ENCODE results near the gene BIN1.

The BIN1 gene

DNA sequence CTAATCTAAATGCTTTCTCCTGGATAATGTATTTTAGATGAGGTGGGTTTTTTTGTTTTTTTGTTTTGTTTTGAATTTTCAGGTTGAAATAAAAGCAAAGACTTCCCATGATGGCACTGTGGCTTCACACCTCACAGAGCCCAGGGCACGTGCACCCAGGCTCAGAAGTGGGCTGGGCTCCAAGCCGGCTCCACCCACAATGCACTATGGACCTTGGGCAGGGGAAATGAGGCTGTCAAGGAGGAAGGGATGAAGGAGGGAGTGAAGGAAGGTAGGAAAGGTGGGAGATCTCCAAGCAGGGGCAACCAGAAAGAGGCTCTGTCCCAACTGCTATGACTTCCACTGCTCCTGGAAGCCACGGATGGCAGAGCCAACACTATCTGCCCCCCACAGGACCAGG is 60.4 kb downstream of the BIN1 start:
- peaks cover 16% of the 10 kb centered on the region for H3K4me1 ChIP-seq (ENCODE audit: control insufficient read depth, insufficient read depth, low read length)
- H3K9ac ChIP-seq (ENCODE audit: low read depth, low read length) = no peak overlapping the region
- no peaks in the 10 kb centered on the region for H3K9me3 ChIP-seq (replicated peaks; ENCODE audit: low read length)
- peaks cover 44% of the 10 kb centered on the region for H3K36me3 ChIP-seq (ENCODE audit: insufficient read depth, low read length)
- H3K27me3 ChIP-seq (ENCODE audit: control insufficient read depth, insufficient read depth, low read length) = no peaks in the 10 kb centered on the region
- H3K4me2 ChIP-seq (ENCODE audit: low read length) = no peak overlapping the region
- no peak overlapping the region for H3K4me3 ChIP-seq (ENCODE audit: low read length)

DNA sequence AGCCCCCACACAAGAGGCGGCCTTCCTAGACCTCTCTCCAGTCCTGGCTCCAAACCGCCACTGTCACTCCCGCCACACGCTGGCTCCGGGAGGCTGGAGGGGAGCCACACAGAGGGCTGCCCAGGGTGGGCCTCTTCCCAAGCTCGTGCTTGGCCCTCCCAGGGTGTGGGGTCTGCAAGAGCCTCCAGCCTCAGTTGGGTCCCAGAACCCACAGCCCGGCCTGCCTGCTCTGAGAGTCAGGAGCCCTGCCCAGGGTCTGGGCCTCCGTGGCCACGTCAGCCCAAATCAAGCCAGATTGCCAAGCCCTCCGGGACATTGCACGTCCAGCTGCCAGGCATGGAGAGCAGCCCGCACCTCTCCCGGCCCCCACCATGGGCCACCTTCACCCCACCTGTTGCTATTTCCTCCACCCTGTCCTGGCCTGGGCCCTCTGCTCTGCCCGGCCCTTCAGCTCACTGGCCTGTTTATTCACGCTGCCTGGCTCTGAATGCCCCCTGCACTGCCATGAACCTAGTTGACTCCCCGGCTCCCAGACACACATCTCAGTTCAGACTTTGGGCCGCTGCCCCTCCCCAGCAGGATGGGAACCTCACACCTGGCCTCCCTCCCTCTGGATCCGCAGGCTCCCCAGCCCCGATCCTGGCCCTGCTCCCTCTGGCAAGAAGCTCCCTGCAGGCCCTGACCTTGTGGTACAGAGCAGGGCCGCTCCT is 61.0 kb downstream of the BIN1 start:
- Histone ChIP-seq H3K27me3 (ENCODE audit: control insufficient read depth, insufficient read depth, low read length) (no peaks in the 10 kb centered on the region), H3K4me3 (ENCODE audit: low read length) (no peak overlapping the region), H3K36me3 (ENCODE audit: insufficient read depth, low read length) (peaks cover 41% of the 10 kb centered on the region), H3K4me2 (ENCODE audit: low read length) (no peak overlapping the region), H3K4me1 (ENCODE audit: control insufficient read depth, insufficient read depth, low read length) (peaks cover 16% of the 10 kb centered on the region), H3K9me3 (replicated peaks; ENCODE audit: low read length) (no peaks in the 10 kb centered on the region), H3K9ac (ENCODE audit: low read depth, low read length) (peak overlapping the region; percentile 31)

DNA sequence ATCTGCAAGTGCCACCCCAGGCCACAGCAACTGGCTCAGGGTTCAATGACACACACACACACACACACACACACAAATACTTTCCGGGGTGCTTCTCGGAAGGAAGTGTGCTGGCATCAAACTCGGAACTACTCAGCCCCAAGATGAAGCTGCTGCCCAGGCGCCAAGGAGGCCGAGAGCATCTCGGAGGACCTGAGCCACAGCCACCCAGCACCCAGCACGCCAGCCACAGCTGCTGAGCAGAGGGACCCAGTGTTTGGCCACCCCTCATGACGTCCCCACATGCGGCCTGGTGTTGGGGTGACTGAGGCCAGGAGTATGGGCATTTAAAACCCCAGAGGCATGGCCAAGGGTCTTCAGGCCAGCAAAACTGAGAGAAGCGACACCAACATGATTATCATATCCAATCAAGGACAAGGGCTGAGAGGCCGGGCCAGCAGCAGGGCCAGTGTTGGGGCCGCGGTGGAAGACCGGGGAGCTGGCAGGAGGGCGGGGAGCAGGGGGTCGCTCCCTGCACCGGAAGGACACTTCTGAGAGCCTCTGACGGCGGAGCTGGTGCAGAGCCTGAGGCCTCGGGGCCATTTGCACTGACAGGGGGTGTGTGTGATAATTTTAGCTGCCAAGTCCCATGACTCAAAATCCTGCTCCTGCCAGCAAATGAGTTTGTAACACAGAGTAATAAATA is 61.8 kb downstream of the BIN1 start:
- H3K36me3 ChIP-seq (ENCODE audit: insufficient read depth, low read length) = peaks cover 33% of the 10 kb centered on the region
- no peak overlapping the region for H3K4me3 ChIP-seq (ENCODE audit: low read length)
- H3K4me2 ChIP-seq (ENCODE audit: low read length) = no peak overlapping the region
- H3K9me3 ChIP-seq (replicated peaks; ENCODE audit: low read length) = no peaks in the 10 kb centered on the region
- H3K4me1 ChIP-seq (ENCODE audit: control insufficient read depth, insufficient read depth, low read length) = peaks cover 16% of the 10 kb centered on the region
- no peak overlapping the region for H3K9ac ChIP-seq (ENCODE audit: low read depth, low read length)
- H3K27me3 ChIP-seq (ENCODE audit: control insufficient read depth, insufficient read depth, low read length) = no peaks in the 10 kb centered on the region

DNA sequence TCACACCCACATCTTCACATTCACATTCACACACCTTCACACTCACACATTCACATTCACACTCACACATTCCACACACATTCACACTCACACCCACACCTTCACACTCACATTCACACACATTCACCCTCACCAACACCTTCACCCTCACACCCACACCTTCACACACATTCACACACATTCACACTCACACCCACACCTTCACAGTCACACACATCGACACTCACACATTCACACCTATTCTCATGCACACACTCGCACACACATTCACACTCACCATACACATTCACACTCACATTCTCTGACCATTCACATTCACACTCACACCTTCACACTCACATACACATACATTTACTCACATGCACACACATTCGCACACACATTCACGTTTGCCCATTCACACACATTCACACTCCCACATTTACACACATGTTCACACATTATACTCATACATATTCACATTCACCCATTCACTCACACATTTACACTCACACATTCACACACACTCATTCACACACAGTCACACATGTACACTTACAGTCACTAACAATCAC is 62.7 kb downstream of the BIN1 start:
- no peak overlapping the region for H3K4me2 ChIP-seq (ENCODE audit: low read length)
- no peak overlapping the region for H3K9ac ChIP-seq (ENCODE audit: low read depth, low read length)
- no peak overlapping the region for H3K4me3 ChIP-seq (ENCODE audit: low read length)
- peaks cover 25% of the 10 kb centered on the region for H3K36me3 ChIP-seq (ENCODE audit: insufficient read depth, low read length)
- peaks cover 16% of the 10 kb centered on the region for H3K4me1 ChIP-seq (ENCODE audit: control insufficient read depth, insufficient read depth, low read length)
- H3K9me3 ChIP-seq (replicated peaks; ENCODE audit: low read length) = no peaks in the 10 kb centered on the region
- no peaks in the 10 kb centered on the region for H3K27me3 ChIP-seq (ENCODE audit: control insufficient read depth, insufficient read depth, low read length)

DNA sequence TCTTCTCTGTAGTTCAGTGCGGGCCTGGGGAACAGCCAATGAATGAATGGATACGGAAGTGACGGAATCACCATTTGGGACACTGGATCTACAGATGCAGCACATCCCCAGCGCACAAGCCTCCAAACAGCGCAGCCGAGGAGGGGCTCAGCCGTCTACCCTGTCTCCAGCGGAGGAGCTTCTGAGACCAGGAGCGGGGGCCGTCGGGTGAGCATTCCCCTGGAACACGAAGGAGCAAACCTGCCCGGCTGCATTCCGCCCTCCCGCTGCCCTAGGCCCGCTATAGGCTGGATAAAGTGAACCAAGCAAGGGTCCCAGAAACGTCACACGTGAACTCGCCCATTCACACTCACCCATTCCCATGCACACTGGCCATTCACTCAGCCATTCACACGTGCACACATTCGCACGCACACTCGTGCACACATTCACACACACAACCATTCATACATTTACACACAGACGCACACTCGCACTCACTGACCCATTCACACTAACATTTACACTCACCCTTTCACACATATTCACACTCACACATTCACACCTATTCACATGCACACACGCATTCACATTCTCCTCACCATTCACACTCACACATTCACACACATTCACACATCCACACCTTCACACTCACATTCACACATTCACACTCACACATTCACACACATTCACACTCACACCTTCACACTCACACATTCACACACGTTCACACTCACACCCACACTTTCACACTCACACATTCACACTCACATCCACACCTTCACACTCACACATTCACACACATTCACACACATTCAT is 63.4 kb downstream of the BIN1 start:
- Histone ChIP-seq H3K4me3 (ENCODE audit: low read length) (no peak overlapping the region), H3K9ac (ENCODE audit: low read depth, low read length) (no peak overlapping the region), H3K9me3 (replicated peaks; ENCODE audit: low read length) (no peaks in the 10 kb centered on the region), H3K4me2 (ENCODE audit: low read length) (no peak overlapping the region), H3K36me3 (ENCODE audit: insufficient read depth, low read length) (peaks cover 19% of the 10 kb centered on the region), H3K4me1 (ENCODE audit: control insufficient read depth, insufficient read depth, low read length) (peaks cover 16% of the 10 kb centered on the region), H3K27me3 (ENCODE audit: control insufficient read depth, insufficient read depth, low read length) (no peaks in the 10 kb centered on the region)

DNA sequence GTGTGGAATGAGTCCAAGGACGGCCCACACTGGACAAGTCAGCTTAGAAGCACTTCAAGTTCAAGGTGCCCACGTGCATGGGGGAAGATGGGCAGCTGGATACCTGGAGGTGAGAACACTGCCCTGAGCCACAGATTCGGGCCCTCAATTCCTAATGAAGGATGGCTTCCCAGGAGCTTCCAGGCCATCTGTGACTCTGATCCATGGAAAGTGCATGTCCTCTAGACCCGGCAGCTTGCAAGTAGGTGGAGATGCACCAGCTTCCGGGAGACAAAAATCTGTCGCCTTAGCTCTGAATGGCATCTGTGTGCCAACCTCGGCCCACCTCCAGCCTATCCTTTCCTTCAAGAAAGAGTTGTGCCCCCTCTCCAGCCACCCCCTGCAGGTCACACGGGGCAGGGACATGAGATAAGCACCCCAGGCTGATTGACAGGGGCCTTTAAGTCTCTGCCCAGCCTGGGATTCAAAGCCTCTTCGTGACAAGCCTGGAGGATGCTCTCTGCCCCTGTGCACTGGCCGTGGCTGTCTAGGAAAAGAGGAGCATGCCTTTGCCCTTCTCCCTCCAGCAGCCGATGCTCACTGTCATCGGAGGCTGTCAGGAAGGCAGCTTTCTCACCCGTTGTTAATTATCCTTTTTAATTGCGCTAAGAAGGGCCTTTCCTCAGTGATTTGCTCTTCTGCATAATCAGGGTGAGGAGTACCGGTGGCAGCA is 65.5 kb downstream of the BIN1 start:
- no peaks in the 10 kb centered on the region for H3K9me3 ChIP-seq (replicated peaks; ENCODE audit: low read length)
- no peak overlapping the region for H3K4me3 ChIP-seq (ENCODE audit: low read length)
- no peaks in the 10 kb centered on the region for H3K27me3 ChIP-seq (ENCODE audit: control insufficient read depth, insufficient read depth, low read length)
- no peak overlapping the region for H3K4me2 ChIP-seq (ENCODE audit: low read length)
- H3K36me3 ChIP-seq (ENCODE audit: insufficient read depth, low read length) = no peaks in the 10 kb centered on the region
- no peak overlapping the region for H3K9ac ChIP-seq (ENCODE audit: low read depth, low read length)
- H3K4me1 ChIP-seq (ENCODE audit: control insufficient read depth, insufficient read depth, low read length) = peaks cover 9% of the 10 kb centered on the region

DNA sequence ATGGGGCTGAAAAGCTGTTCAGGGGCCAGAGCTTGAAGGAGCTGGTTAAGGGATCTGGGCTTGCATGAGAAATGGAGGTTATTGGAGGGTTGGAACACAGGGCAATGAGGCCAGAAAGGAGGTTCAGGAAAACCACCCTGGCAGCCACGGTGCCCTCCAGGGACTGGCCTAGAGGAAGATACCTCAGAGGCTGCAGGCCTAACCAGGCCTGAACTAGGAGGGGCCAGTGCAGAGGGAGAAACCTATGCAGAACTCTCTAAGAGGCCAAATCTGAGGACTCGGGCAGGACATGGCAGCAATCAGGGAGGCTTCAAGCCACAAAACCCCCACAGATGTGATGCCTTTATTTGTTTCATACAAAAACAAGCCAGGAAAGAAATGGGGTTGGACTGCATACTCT is 66.8 kb downstream of the BIN1 start:
- no peaks in the 10 kb centered on the region for H3K9me3 ChIP-seq (replicated peaks; ENCODE audit: low read length)
- H3K36me3 ChIP-seq (ENCODE audit: insufficient read depth, low read length) = no peaks in the 10 kb centered on the region
- H3K4me3 ChIP-seq (ENCODE audit: low read length) = no peak overlapping the region
- no peaks in the 10 kb centered on the region for H3K4me1 ChIP-seq (ENCODE audit: control insufficient read depth, insufficient read depth, low read length)
- no peaks in the 10 kb centered on the region for H3K27me3 ChIP-seq (ENCODE audit: control insufficient read depth, insufficient read depth, low read length)
- H3K4me2 ChIP-seq (ENCODE audit: low read length) = no peak overlapping the region
- H3K9ac ChIP-seq (ENCODE audit: low read depth, low read length) = no peak overlapping the region

DNA sequence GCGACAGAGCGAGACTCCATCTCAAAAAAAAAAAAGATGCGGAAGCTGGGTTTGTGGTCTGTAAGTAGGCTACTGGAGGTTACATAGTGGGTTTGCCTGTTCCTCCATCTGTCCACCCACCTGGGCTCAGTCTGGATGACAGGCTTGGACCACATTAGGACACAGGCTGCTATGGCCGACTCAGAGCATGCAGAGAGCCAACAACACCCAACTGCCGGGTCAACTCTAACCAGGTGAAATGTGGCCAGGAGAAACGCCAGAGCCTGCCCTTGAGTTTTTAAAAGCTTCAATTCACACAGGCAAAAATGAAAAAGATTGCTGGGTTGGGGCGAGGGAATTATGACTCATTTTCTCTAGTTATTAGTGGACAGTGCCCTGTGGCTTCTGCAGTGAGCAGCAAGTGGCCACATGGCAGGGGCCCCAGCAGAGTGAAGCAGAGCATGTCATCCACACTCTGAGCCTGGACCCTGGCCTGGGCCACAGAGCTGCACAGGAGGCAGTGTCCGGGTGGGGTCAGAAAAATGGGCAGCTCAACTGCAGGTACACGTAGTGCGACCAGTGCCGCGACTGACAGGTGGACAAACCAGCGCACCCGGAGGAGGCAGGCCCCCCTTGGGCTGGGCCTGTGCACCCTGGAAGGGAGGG is 67.4 kb downstream of the BIN1 start:
- Histone ChIP-seq H3K9ac (ENCODE audit: low read depth, low read length) (no peak overlapping the region), H3K27me3 (ENCODE audit: control insufficient read depth, insufficient read depth, low read length) (no peaks in the 10 kb centered on the region), H3K4me2 (ENCODE audit: low read length) (no peak overlapping the region), H3K36me3 (ENCODE audit: insufficient read depth, low read length) (no peaks in the 10 kb centered on the region), H3K9me3 (replicated peaks; ENCODE audit: low read length) (no peaks in the 10 kb centered on the region), H3K4me1 (ENCODE audit: control insufficient read depth, insufficient read depth, low read length) (no peaks in the 10 kb centered on the region), H3K4me3 (ENCODE audit: low read length) (no peak overlapping the region)

DNA sequence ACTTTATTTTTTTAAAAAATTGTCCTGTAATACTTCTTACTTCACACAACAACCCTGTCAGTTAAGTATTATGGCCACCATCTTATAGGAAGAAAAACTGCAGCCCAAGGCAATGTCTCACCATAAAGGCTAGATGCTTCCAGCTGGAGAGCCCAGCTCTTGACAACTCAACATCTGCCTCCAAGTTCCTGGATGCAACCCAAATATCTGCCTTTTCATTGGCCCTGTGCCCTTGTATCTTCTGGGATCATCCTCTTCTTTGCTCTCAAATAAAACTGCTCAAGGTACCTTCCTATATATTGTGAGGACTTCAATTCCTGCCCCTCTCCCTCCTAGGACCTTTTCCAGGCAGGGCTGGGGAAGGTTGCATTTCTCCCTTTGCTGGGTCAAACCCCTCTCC is 69.5 kb downstream of the BIN1 start:
- H3K9me3 ChIP-seq (replicated peaks; ENCODE audit: low read length) = no peaks in the 10 kb centered on the region
- peaks cover 4% of the 10 kb centered on the region for H3K4me1 ChIP-seq (ENCODE audit: control insufficient read depth, insufficient read depth, low read length)
- H3K36me3 ChIP-seq (ENCODE audit: insufficient read depth, low read length) = no peaks in the 10 kb centered on the region
- H3K27me3 ChIP-seq (ENCODE audit: control insufficient read depth, insufficient read depth, low read length) = no peaks in the 10 kb centered on the region
- H3K4me2 ChIP-seq (ENCODE audit: low read length) = no peak overlapping the region
- H3K9ac ChIP-seq (ENCODE audit: low read depth, low read length) = no peak overlapping the region
- no peak overlapping the region for H3K4me3 ChIP-seq (ENCODE audit: low read length)

DNA sequence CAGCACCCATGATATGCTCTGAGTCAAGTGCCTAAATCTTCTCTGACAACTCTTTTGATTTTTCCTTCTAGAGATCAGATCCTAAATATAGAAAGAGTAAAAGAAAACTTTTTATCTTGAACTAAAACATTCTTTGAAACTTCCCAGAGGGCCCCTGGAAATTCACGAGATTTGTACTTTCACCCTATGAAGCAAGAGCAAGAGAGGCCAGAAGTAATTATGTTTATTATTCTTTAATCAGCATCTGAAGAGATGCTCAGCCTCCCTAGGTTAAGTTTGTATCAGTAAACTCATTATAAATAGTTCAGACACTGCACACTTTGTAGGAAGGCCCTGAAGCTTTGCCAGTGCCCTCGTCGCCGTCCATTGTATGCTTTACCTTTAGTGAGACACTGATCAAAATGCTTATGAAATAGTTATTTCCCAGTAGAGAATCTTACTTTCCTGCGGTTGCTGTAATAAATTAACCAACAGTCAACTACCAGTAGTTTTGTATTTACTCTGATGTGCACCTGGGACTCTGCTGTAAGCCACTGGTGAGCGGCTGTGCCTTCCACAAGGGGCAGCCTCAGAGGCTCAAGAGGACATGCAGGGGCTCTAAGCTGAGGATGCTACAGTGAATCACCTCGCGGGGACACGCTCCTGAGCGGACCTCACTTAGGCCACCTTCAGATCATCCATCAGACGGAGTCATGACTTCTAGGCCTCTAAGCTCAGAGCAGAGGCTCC is 71.9 kb downstream of the BIN1 start:
- Histone ChIP-seq H3K9me3 (replicated peaks; ENCODE audit: low read length) (no peaks in the 10 kb centered on the region), H3K27me3 (ENCODE audit: control insufficient read depth, insufficient read depth, low read length) (no peaks in the 10 kb centered on the region), H3K4me3 (ENCODE audit: low read length) (no peak overlapping the region), H3K4me1 (ENCODE audit: control insufficient read depth, insufficient read depth, low read length) (peaks cover 7% of the 10 kb centered on the region), H3K36me3 (ENCODE audit: insufficient read depth, low read length) (no peaks in the 10 kb centered on the region), H3K4me2 (ENCODE audit: low read length) (no peak overlapping the region), H3K9ac (ENCODE audit: low read depth, low read length) (no peak overlapping the region)
